Lung (tissue), 12 donors: ENCODE results near the gene CMIP. TPM values are rescaled to one million over a fixed set of nuclear protein-coding genes. Genes with fewer than 3 reads are reported as not detected.

Source experiments
- ATAC-seq: fragments of 200-7000 bp; cut with Tn5 transposase; one replicate; pipeline ENCODE4 v1.9.1; 2020; ENCODE audit warnings: moderate number of reproducible peaks; ENCODE audit not compliant: insufficient read depth, low FRiP score
- DNase-seq, 3 donors: peaks; one replicate each; pipeline ENCODE4 v3.0.0-alpha.2; 2013 to 2017
- H3K27ac ChIP-seq, 2 donors: one replicate each; pipeline ENCODE4 v1.5.1; 2013; ENCODE audit warnings: mild to moderate bottlenecking in 2 of 2, moderate library complexity in 2 of 2, control low read depth in 1 of 2, inconsistent platforms in 1 of 2, low read depth in 1 of 2, low read length in 1 of 2
- H3K27me3 ChIP-seq, 3 donors: one replicate each; pipeline ENCODE4 v1.5.1; 2013; ENCODE audit warnings: low read length in 2 of 3; ENCODE audit not compliant: control insufficient read depth in 3 of 3, insufficient read depth in 3 of 3
- H3K36me3 ChIP-seq, 4 donors: one replicate each; pipeline ENCODE4 v1.5.1; 2013; ENCODE audit warnings: low read length in 4 of 4, mild to moderate bottlenecking in 1 of 4, moderate library complexity in 1 of 4; ENCODE audit not compliant: control insufficient read depth in 4 of 4, insufficient read depth in 4 of 4
- H3K4me1 ChIP-seq, 5 donors: one replicate each; pipeline ENCODE4 v1.5.1; 2013; ENCODE audit warnings: low read length in 5 of 5, mild to moderate bottlenecking in 2 of 5, moderate library complexity in 1 of 5; ENCODE audit not compliant: control insufficient read depth in 5 of 5, insufficient read depth in 5 of 5
- H3K4me3 ChIP-seq: one replicate; pipeline ENCODE4 v1.5.1; 2013; ENCODE audit warnings: mild to moderate bottlenecking, control low read depth, moderate library complexity
- H3K9ac ChIP-seq, 2 donors: one replicate each; pipeline ENCODE4 v1.5.1; 2013; ENCODE audit warnings: low read length in 2 of 2, control low read depth in 1 of 2; ENCODE audit not compliant: insufficient read depth in 1 of 2
- H3K9me3 ChIP-seq, 4 donors: one replicate each; pipeline ENCODE4 v1.5.1; 2013; ENCODE audit warnings: low read length in 3 of 4, mild to moderate bottlenecking in 1 of 4, moderate library complexity in 1 of 4; ENCODE audit not compliant: control insufficient read depth in 4 of 4, insufficient read depth in 3 of 4
- CTCF ChIP-seq: IDR thresholded peaks from 2 replicates; pipeline ENCODE4 v1.5.1; 2012; ENCODE audit warnings: mild to moderate bottlenecking; ENCODE audit errors: control extremely low read depth, extremely low read depth
- WGBS, 2 donors: extraction: QIAGEN DNeasy Blood & Tissue Kit; methylation state at CpG; one replicate each; pipeline ENCODE4 v1.1.7; 2013; 5-methylcytosine and 5-hydroxymethylcytosine counted together
- polyA plus RNA-seq, 2 donors: library from polyadenylated mRNA; stranded (reverse); fragments of 200-250 nt; gene quantifications; one replicate each; pipeline ENCODE4 v1.2.1, GENCODE V29; 2013
- total RNA-seq, 2 donors: library from RNA; depleted of rRNA in 1 of 2; stranded (reverse); fragments of >200 nt in 1 of 2; gene quantifications; one replicate each; pipeline ENCODE4 v1.2.1, GENCODE V29; 2014 to 2021
- donor health status: control.
- donor health status: control.
- donor health status: Bipolar disorder and iron deficiency.
- donor health status: healthy.
- donor health status: DM: yes; HTN: yes; CAD: no.

Gene CMIP
- total and polyA plus RNA-seq, 4 donors: 11.8 to 80.5 (median 48.6) TPM

DNA sequence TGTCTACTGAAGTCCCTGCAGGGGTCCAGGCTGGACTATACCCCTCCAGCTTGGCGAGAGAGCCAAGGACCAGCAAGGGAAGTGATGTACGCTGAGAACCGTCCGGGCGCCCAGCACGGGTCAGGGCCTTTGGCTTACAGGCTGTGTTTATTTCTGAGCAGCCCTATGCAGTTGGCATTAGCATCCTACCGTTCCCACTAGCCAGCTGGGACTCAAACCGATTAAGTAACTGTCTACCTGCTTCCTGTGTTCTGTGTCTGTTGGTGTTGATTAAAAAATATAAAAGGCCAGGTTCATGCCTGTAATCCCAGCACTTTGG is 73.8 kb downstream of the CMIP start:
- no peak overlapping the region for H3K9ac ChIP-seq

GRCh38 chr16:81519301-81520150 is 74.9 kb downstream of the CMIP start:
- Histone ChIP-seq H3K4me3 (no peak overlapping the region), H3K36me3 (peaks cover 0 to 4% (median under 1%) of the 10 kb centered on the region in 4 donors), H3K9me3 (peaks cover 0 to 3% (median 0%) of the 10 kb centered on the region in 4 donors), H3K4me1 (peaks cover 0 to 20% (median 0%) of the 10 kb centered on the region in 5 donors), H3K27me3 (no peaks in the 10 kb centered on the region), H3K27ac (peak overlapping the region in 1 of 2 donors; percentile 61), H3K9ac (no peak overlapping the region)
- ATAC-seq (no peak), DNase-seq (no peak)
- no peak for TF ChIP-seq CTCF
- WGBS, 2 donors: 66 to 76% methylated on average over 9 of the region's 9 CpGs

More for the DNA sequence above, 73.8 kb downstream of the CMIP start:
- no peaks in the 10 kb centered on the region for H3K27me3 ChIP-seq
- H3K36me3 ChIP-seq: peaks cover 0 to 4% (median under 1%) of the 10 kb centered on the region in 4 donors
- peak overlapping the region; percentile 5 to 37 for H3K27ac ChIP-seq
- no peaks in the 10 kb centered on the region for H3K9me3 ChIP-seq
- no peak for TF ChIP-seq CTCF
- peaks cover 0 to 25% (median 4%) of the 10 kb centered on the region in 5 donors for H3K4me1 ChIP-seq
- ATAC-seq (no peak), DNase-seq (no peak)
- no peak overlapping the region for H3K4me3 ChIP-seq
- WGBS, 2 donors: 53 to 66% methylated on average over 8 of the region's 8 CpGs

DNA sequence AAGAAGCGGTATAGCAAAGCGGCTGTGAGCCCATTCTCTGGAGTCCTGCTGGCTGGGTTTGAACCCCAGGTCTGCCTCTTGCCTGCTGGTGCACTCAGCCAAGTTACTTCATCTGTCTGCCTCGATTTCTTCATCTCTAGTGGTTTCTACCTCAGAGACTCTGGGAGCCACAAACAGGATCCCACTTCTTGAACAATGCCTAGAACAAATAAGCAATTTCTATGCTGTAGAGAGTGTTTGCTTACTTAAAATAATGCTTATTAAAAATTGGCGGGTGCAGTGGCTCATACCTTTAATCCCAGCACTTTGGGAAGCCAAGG is 75.5 kb downstream of the CMIP start:
- ATAC-seq: no peak
- Histone ChIP-seq H3K9ac (no peak overlapping the region), H3K4me3 (no peak overlapping the region), H3K27ac (peak overlapping the region in 1 of 2 donors; percentile 61), H3K4me1 (peaks cover 0 to 16% (median 0%) of the 10 kb centered on the region in 5 donors), H3K27me3 (no peaks in the 10 kb centered on the region), H3K9me3 (peaks cover 0 to 3% (median 0%) of the 10 kb centered on the region in 4 donors), H3K36me3 (peaks cover 0 to 4% (median under 1%) of the 10 kb centered on the region in 4 donors)
- no peak for TF ChIP-seq CTCF
- 70 to 84% methylated on average over 4 of the region's 4 CpGs for WGBS, 2 donors
- DNase-seq: no peak
